H4 (cell line): ENCODE data around the gene TUBB3. TPM values are rescaled to one million over a fixed set of nuclear protein-coding genes. Genes with fewer than 3 reads are reported as not detected.
"Not testable (repeated sequence)": the region's sequence is repeated elsewhere in the genome, so short reads cannot be mapped to it uniquely, and the experiment has no call there.

Source experiments
- DNase-seq: peaks from one replicate; pipeline ENCODE4 v3.0.0-alpha.2; 2015; ENCODE audit warnings: low spot score
- total RNA-seq: library from RNA; depleted of rRNA; stranded (reverse); fragments of >200 nt; shearing (Covaris generic); gene quantifications from 2 replicates; pipeline ENCODE4 v1.2.3, GENCODE V29; 2014; rRNA removed

TUBB3 gene
- total RNA-seq, 1 experiment from 2014 or later = 217 TPM

GRCh38 chr16:89965447-89966225, 42.5 kb downstream of the TUBB3 start:
- DNase-seq = no peak

GRCh38 chr16:89966756-89967155, 43.6 kb downstream of the TUBB3 start:
- DNase-seq = no peak

GRCh38 chr16:89967436-89967835, 44.3 kb downstream of the TUBB3 start:
- DNase-seq = not testable (repeated sequence)

GRCh38 chr16:89968074-89968473, 44.9 kb downstream of the TUBB3 start:
- not testable (repeated sequence) for DNase-seq

GRCh38 chr16:89969741-89970410, 46.7 kb downstream of the TUBB3 start:
- no peak for DNase-seq

GRCh38 chr16:89971495-89972243, 48.5 kb downstream of the TUBB3 start:
- DNase-seq = no peak

GRCh38 chr16:89972244-89973234, 49.4 kb downstream of the TUBB3 start:
- DNase-seq = peak; percentile 85

GRCh38 chr16:89973235-89973634, 50.1 kb downstream of the TUBB3 start:
- DNase-seq = no peak

- DNase-seq = no peak
Measured at GRCh38 chr16:89973654-89974335, 50.7 kb downstream of the TUBB3 start.

GRCh38 chr16:89974870-89975269, 51.7 kb downstream of the TUBB3 start:
- no peak for DNase-seq

- no peak for DNase-seq
Measured at GRCh38 chr16:89981414-89981813, 58.3 kb downstream of the TUBB3 start.

GRCh38 chr16:89982318-89982717, 59.2 kb downstream of the TUBB3 start:
- DNase-seq = no peak

- DNase-seq = no peak
Measured at GRCh38 chr16:89983536-89983935, 60.4 kb downstream of the TUBB3 start.

- no peak for DNase-seq
Measured at GRCh38 chr16:89984216-89984615, 61.1 kb downstream of the TUBB3 start.

GRCh38 chr16:89985219-89985618, 62.1 kb downstream of the TUBB3 start:
- no peak for DNase-seq

Other genes with a start within 250 kb of the TUBB3 start
- 23.0 and 37.5 TPM in 2 replicates for gene CDK10, start 236.7 kb upstream of the TUBB3 start, total RNA-seq
- gene SPATA2L, start 221.6 kb upstream of the TUBB3 start, total RNA-seq = 8.1 and 9.2 TPM in 2 replicates
- gene VPS9D1, start 202.4 kb upstream of the TUBB3 start, total RNA-seq = 4.1 and 6.0 TPM in 2 replicates
- 5.9 and 6.9 TPM in 2 replicates for gene ZNF276, start 201.8 kb upstream of the TUBB3 start, total RNA-seq
- gene FANCA, start 106.7 kb upstream of the TUBB3 start, total RNA-seq = 18.8 and 23.4 TPM in 2 replicates
- 4.6 and 5.0 TPM in 2 replicates for gene SPIRE2, start 94.9 kb upstream of the TUBB3 start, total RNA-seq
- 95.7 and 97.1 TPM in 2 replicates for gene TCF25, start 49.8 kb upstream of the TUBB3 start, total RNA-seq
- gene MC1R, start 4.5 kb upstream of the TUBB3 start, total RNA-seq = 1.1 and 1.8 TPM in 2 replicates
- 53.9 and 68.6 TPM in 2 replicates for gene DEF8, start 25.4 kb downstream of the TUBB3 start, total RNA-seq
- gene DBNDD1, start 96.1 kb downstream of the TUBB3 start, total RNA-seq = 8.7 and 11.7 TPM in 2 replicates
- not detected in 2 replicates for gene PRDM7, start 154.0 kb downstream of the TUBB3 start, total RNA-seq